GM19397 (cell line): ENCODE data around the gene CST4.
"Not testable (repeated sequence)": the region's sequence is repeated elsewhere in the genome, so short reads cannot be mapped to it uniquely, and the experiment has no call there.

ENCODE experiments used
- ATAC-seq: cut with Tn5 transposase; IDR thresholded peaks from one replicate; pipeline ENCODE4 v1.9.1; 2021; ENCODE audit warnings: mild to moderate bottlenecking, moderate library complexity; ENCODE audit not compliant: unreplicated experiment

The CST4 gene, protein sequence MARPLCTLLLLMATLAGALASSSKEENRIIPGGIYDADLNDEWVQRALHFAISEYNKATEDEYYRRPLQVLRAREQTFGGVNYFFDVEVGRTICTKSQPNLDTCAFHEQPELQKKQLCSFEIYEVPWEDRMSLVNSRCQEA

DNA sequence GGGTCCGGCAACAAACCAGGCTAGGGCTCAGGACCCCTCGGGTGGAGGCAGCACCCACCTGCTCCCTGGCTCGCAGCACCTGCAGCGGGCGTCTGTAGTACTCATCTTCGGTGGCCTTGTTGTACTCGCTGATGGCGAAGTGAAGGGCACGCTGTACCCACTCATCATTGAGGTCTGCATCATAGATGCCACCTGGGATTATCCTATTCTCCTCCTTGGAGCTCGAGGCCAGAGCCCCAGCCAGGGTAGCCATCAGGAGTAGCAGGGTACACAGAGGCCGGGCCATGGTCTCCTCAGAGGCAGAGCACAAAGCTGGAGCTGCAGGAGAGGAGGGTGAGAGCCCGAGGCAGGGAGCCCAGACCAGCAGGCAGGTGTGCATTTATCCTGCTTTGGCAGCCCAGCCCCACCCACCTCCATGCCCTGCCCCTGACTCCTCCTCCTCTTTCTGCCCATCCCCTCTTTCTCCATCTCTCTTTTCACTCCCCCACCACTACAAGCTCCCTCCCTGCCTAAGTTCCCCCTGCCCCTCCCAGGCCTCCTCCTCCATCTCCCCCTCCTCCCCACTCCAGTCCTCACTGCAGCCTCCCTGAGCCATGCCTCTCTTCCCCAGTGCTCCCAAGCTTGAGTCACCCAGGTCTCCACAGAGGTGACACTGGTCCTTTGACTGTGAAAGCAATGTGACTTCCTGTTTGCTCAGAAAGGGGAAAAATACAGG lies at the start of gene CST4:
CST4 (minus strand) TSS at position 355 of the 715 bp plus-strand sequence; CDS start at position 286, 69 bp downstream.
- not testable (repeated sequence) for ATAC-seq

DNA sequence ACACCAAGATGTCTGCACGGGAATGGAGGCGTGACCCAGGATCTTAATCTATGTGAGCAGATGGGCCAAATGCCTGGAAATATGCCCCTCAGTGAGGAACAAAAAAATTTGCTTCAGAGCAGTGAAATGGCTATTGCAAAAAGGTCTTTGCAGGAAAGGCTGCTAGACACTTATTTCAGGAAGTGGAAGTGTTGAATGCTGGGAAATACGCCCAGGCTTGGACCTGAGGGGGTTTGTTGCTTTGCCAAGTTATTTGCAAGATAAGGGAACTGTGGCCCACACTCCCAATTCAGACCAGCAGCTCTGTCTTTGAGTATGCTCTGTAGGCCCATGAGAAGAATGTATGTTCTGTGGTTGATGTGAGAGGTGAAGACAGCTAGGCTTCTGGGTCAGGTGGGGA lies 46.6 kb upstream of the CST4 start:
- ATAC-seq = not testable (repeated sequence)

DNA sequence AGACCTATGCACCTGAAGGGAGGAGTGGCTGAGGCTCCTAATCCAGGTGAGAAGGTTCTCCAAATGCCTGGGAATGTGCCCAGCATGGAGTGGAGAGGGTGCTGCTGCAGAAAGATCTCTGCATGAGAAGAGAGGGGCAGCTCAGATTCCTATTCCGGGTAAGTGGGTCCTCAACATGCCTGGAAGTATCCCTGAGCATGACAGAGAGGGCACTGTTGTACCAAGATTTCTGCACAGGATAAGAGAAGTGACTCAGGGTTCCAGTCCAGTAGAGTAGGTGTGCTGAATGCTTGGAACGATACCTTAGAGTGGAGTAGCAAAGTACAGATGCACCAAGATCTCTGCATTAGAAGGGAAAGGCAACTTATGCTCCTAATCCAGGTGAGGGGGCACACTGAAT lies 46.1 kb upstream of the CST4 start:
- ATAC-seq = not testable (repeated sequence)

DNA sequence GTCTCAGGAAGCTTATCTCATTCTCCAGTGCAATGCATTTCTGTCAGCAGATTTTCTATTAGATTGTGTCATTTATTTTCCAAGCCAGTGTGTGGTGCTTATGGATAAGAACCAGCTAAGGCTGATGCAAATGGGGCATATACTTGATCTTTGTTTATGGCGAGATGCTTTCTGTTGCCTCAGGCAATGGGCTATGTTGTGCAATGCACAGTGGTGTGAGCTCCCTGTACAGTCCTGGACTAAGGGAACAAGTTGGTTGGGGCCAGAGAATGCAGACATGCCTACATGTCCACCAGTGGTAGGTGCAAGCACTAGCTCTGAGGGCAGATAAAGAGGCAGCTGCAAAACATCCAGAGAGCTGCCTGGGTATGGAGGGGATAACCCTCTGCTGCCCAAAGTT lies 45.6 kb upstream of the CST4 start:
- ATAC-seq = not testable (repeated sequence)

DNA sequence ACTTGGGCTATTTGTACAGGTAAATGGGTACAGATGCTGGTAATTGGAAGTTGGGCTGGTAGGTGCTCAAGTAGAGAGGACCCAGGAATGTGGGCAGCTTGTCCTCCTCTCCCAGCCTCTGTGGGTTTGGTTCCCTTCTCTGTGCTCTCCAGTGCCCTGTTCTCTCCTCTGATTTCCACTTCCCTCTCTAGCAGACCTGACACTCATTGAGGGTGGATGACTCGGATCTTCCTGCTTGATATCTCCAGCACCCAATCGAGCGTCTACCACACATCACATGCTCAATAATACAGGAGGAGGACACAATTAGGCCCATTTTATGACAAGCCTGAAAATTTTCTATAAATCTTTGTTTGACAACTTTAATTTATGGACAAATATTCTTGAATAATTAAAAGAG lies 38.2 kb upstream of the CST4 start:
- no peak for ATAC-seq

DNA sequence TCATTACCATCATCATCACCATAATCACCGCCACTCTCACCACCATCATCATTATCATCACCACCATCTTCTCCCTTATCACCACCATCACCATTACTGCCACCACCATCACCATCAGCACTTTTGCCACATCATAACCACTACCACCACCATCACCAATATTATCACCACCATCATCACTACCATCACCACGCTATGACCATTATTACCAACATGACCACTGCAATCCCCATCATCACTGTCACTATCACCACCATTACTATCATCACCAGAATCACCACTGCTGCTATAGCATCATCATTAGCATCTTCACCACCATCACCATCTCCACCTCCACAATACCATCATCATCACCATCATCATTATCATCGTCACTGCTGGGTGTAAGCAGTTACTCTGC lies 36.3 kb upstream of the CST4 start:
- ATAC-seq = no peak

DNA sequence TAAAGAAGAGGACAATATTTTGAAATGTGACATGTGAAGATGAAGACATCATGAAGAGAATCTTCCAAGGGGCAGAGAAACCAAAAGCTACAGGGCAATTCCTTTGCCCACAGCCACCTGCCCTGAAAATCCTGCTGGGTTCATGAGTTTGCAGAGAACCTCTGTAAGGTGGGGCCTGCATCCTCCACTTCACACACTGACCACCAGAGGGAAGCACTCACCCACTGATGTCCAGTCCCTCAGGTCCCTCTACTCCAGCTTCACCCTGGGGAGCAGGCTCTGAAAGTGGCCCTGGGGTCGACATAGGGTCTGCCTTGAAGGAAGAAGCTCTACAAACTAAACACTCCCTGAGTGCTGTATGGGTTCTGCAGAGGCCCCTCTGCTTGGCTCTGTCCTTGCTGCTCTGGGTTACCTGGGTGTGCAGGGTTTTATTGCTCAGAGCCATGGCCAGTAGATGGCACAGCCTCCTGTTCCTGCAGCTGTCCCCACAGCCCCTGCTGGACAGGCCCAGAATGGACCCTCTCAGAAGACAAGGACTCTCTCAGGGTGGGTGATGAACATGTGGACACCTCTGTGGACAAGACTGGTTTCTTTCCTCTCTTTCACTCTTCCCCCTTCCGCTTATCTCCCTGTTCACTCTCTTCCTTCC lies 34.9 kb upstream of the CST4 start:
- not testable (repeated sequence) for ATAC-seq

DNA sequence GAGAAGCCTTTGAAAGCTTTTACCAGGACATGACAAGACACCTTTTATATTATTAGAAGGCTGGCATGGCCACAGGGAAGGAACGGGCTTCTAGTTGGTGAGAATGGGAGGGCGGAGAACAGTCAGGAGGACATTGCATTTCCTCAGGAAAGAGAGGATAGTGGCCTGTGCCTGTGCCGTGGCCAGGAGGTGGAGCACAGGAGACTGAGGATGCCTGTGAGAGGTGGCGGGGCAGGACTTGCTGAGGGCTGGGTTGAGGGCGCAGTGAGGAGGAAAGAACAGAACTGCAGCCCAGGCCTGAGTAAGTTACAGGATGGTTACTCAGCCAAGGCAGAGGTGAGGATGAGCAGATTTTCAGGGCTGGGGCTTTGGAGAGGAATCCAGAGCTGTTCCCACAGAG lies 34.0 kb upstream of the CST4 start:
- ATAC-seq = not testable (repeated sequence)

DNA sequence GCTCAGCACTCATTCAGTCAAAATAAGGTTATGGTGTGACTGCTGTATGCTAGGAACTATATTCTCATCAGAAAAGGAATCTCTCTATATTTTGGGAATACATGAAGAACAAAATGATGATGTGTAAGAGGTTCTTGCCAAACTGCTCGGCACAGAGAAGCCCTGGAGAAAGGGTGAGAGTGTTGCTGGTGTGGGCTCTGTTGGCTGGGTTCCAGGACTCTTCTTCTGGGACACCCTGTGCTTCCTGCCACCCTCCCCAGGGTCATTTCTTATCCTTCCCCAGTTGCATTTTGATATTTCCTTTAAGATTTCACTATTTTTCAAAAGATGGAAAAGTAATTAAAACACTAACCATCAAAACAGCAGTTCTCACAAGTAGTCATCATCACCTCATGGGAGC lies 33.1 kb upstream of the CST4 start:
- ATAC-seq = no peak

DNA sequence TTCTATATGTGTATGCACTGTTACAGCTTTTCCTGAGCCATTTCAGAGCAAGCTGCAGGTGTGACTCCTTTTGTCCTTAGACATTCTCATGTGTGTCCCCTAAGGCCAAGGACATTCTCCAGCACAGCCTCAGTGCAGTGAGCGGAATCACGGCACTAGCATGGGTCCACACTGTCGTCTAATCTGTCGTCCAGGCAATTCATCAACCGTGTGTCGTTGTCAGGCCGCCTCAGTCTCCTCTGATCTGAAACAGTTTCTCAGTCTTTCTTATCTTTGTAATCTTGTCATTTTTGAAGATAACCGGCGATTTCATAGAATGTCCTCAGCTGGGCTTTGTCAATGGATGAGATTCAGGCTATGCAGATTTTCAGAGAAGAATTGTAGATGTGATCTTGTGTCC lies 30.5 kb upstream of the CST4 start:
- not testable (repeated sequence) for ATAC-seq

DNA sequence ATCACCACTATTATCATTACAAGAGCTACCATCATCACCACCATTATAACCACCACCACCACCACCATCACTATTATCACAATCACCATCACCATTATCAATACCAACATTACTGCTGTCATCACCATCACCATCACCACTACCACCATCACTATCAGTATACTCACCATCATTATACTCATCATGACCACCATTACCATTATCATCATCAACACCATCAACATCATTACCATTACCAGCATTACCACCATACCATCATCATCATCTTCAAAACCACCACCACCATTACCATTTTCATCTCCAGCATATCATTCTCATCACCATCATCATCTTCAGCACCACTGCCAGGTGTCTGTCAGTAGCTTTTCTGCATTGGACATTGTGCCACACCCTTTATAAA lies 22.9 kb upstream of the CST4 start:
- not testable (repeated sequence) for ATAC-seq

DNA sequence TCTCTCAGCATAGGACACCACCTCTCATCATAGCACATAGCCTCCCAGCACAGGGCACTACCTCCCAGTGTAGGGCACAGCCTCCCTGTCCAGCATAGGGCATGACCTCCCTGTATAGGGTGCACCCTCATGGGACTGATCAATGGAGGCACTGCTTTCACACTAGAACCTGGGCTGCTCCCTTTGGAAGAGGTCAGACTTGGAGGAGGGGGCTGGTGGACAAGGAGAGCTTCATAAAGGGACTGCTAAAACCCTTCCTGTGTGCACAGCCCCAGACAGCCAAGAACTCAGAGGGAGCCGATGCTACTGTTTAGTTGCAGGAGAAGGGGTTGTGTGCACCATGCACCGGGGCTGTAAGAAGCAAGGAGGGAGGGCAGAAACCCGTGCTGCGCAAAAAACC lies 21.9 kb upstream of the CST4 start:
- ATAC-seq = no peak

DNA sequence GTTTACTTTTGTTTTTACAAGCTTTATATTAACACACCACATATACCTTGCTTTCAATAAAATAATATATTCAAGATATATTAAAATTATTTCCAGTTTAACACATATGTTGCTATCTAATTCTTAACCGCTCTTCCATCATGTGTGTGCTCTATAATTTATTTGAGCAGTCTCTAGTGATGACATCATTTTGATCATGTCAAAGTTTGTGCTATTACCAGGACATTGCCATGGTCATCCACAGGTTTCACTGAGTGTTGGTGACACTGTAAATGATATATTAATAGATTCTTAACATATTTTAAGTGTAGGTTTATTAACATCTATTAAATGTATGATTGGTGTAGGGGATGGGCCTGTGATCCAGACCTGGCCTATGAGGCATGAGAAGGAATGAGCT lies 17.1 kb upstream of the CST4 start:
- ATAC-seq = no peak

DNA sequence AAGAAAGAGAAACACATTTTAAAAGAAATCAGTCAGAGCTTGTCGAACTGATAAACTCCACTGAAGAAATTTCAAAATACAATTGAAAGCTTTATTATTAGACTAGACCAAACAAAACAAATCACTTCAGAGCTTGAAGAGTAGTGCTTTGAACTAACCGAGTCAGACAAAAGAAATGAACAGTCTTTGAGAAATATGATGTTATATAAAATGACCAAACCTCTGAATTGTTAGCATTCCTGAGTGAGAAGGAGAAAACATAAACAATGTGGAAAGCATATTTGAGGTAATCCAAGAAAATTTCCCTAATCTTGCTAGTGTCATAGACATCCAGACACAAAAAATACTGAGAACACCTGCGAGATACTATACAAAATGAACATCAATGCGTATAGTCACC lies 13.2 kb upstream of the CST4 start:
- no peak for ATAC-seq

DNA sequence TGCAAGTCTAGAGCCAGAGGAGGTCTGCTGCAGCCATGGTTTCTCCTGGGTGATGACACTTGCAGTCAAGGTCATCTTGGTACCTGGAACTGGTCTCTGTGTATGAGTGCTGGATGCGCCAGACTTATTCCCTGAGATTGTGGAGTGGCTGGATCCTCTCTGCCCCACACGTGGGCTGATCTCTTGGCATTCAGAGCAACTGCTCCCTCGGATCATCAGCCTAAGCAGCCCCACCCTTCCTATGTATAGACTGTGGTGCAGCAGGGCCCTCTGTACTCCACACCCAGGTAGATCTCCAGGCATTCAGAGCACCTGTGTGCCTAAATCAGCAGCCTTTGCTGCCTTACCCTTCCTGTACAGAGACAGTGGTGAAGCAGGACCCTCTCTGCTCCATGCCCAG lies 12.1 kb upstream of the CST4 start:
- no peak for ATAC-seq

DNA sequence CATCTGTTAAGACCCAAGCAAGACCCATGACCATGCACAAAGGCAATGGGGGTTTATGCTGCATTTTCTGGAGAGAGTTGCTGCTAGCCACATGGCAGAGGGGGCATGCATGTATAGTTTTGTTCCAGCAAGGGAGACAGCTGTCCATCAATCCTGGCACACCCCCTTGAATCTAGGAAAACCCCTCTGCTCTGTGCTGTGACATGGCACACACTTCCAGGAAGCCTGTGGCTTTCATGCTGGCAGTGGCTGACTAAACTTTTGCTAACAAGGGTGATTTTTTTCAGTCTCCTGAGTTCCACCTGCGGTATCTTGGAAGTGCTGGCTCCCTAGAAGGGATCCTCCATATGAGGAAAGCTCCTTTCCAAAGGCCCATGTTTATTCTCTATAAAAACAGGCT lies 9.1 kb upstream of the CST4 start:
- no peak for ATAC-seq

DNA sequence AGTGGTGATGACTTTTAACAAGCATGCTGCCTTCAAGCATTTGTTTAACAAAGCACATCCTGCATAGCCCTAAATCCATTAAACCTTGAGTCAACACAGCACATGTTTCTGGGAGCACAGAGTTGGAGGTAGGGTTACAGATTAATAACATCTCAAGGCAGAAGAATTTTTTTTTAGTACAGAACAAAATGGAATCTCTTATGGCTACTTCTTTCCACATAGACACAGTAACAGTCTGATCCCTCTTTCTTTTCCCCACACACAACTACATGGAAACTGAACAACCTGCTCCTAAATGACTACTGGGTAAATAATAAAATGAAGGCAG lies 6.2 kb upstream of the CST4 start:
- not testable (repeated sequence) for ATAC-seq

DNA sequence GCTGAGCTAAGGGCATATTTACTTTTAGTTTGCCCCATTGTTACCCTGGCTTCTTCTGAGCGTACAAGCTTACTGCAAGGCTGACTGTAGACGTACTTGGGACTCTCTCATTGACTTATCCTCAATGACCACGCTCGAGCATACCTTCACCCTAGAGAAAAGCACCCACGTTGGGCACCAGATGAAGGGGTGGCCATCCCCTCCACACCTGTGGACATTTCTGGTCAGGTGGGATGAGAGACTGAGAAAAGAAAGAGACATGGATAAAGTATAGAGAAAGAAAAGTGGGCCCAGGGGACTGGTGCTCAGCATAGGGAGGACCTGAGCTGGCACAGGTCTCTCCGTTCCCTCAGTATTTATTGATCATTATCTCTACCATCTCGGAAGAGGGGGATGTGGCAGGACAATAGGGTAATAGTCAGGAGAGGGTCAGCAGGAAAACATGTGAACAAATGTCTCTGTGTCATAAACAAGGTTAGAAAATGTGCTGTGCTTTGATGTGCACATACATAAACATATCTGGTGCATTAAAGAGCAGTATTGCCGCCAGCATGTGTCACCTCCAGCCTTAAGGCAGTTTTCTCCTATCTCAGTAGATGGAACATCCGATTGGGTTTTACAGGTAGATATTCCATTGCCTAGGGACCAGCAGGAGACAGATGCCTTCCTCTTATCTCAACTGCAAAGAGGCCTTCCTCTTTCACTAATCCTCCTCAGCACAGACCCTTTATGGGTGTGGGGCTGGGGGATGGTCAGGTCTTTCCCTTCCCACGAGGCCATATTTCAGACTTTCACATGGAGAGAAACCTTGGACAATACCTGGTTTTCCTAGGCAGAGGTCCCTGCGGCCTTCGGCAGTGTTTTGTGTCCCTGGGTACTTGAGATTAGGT lies 5.6 kb upstream of the CST4 start:
- ATAC-seq = not testable (repeated sequence)

DNA sequence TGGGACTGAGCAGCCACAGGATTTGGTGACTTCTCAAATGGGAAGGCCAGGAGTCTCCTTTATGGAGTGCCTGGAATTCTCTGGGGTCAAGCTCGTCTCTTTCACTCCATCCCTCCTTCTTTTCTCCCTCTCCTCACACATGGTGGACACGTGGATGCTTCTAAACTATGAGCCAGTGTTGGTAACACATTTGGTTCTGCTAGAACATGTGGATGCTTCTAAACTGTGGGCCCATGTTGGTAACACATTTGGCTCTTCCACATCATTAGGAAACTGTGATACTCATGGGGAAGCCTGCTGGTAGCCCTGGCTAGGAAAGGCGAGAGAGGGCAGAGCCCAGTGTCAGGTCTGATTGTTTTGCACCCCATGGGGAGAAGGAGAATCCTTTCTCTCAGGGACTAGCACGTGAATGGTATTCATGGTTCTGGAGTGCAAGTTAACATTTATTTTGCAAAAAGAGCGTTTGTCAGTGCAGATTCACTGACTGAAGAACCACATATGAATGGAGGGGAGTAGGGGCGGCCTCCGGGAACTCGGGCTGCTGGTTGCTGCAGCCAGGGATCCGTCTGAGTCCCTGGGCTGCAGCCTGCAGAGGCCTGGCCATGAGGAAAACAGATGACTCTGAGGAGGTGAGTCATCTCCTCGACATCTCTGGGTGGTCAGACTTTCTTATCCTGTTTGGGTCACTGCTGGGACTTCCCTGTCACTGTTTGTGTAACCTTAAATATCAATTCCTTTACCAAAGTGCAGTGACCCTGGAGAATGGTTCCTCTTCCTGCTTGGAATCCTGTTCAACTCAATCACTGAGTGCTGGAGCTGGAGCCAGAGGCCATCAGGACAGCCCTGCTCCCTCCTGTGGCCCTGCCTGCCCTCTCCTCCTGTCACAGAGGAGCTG lies 4.1 kb upstream of the CST4 start:
- not testable (repeated sequence) for ATAC-seq

DNA sequence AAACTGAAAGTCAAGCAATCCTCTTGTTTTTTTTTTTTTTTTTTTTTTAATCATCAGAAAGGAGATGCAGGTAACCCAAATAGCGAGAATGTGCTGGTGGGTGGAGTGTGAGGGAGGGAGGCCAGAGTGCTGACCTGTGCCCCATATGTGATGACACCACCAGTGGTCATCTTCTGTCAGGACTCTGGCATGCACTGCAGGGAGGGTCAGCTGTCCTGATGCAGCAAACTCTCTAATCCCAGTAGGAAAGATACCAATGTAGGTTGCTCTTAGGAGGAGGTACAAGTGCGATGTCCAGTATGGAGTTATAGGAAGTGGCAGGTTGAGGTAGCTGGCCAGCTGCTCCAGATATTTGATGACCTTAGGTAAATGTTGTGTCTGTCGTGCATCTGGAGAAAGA lies 2.8 kb upstream of the CST4 start:
- no peak for ATAC-seq
